B cell (primary cell): Measurements from ENCODE around the gene PPP3CA. TPM values are rescaled to one million over a fixed set of nuclear protein-coding genes. Genes with fewer than 3 reads are reported as not detected.

Experiments
- ATAC-seq: fragments of 200-7000 bp; cut with Tn5 transposase; one replicate; pipeline ENCODE4 v1.10.0; 2021; ENCODE audit warnings: low read depth, mild to moderate bottlenecking, moderate number of reproducible peaks, moderate library complexity
- CTCF ChIA-PET: fragments of 350-600 bp; sonication (Branson Sonifier 250); formaldehyde crosslinking; loops from one replicate; lab custom pipeline; 2021; ENCODE audit warnings: antibody characterized with exemption, inconsistent platforms; lab: Charles Lee
- POLR2A ChIA-PET: fragments of 350-600 bp; sonication (Branson Sonifier 250); formaldehyde crosslinking; loops from one replicate; lab custom pipeline; 2021; ENCODE audit warnings: antibody characterized with exemption; lab: Charles Lee
- DNase-seq: peaks from one replicate; pipeline ENCODE4 v3.0.0; 2013
- H2AFZ ChIP-seq: 2 replicates; pipeline ENCODE4 v1.6.1; 2012; ENCODE audit warnings: mild to moderate bottlenecking, low read depth, low read length; ENCODE audit not compliant: insufficient read depth, poor library complexity, severe bottlenecking
- H3K27ac ChIP-seq, 2 donors: 1 replicate in 1 of 2; 2 replicates in 1 of 2; pipeline ENCODE4 v1.5.1; 2012 to 2013; ENCODE audit warnings: low read length in 2 of 2, mild to moderate bottlenecking in 2 of 2, moderate library complexity in 1 of 2
- H3K27me3 ChIP-seq, 4 experiments: fragments of 200-600 bp in 1 of 4; sonication (generic) in 1 of 4; replicated peaks in 1 of 4; 1 replicate in 2 of 4; 2 replicates in 2 of 4; pipeline versions ENCODE4 v1.6.1 to v1.7.0; 2013 to 2016; ENCODE audit warnings: low read length in 3 of 4, mild to moderate bottlenecking in 2 of 4, mixed read lengths in 1 of 4, moderate library complexity in 1 of 4; ENCODE audit not compliant: insufficient read depth in 4 of 4, control insufficient read depth in 3 of 4; ENCODE audit errors: control extremely low read depth in 1 of 4
- H3K36me3 ChIP-seq, 2 experiments: replicated peaks in 1 of 2; 1 replicate in 1 of 2; 2 replicates in 1 of 2; pipeline versions ENCODE4 v1.6.1 to v1.7.1; 2013; ENCODE audit warnings: low read length in 1 of 2; ENCODE audit not compliant: insufficient read depth in 2 of 2, control insufficient read depth in 1 of 2; ENCODE audit errors: control extremely low read depth in 1 of 2, extremely low read depth in 1 of 2
- H3K4me1 ChIP-seq, 2 donors: fragments of 200-600 bp in 1 of 2; sonication (generic) in 1 of 2; 1 replicate in 1 of 2; 2 replicates in 1 of 2; pipeline versions ENCODE4 v1.5.1 to v1.6.1; 2013 to 2017; ENCODE audit warnings: low read length in 2 of 2; ENCODE audit not compliant: control insufficient read depth in 2 of 2, insufficient read depth in 2 of 2
- H3K4me2 ChIP-seq: replicated peaks from 2 replicates; pipeline ENCODE3; 2012; ENCODE audit warnings: mild to moderate bottlenecking, low read depth, low read length; ENCODE audit not compliant: poor library complexity, severe bottlenecking
- H3K4me3 ChIP-seq, 5 experiments: fragments of 200-600 bp in 1 of 5; sonication (generic) in 1 of 5; 1 replicate in 3 of 5; 2 replicates in 2 of 5; pipeline versions ENCODE4 v1.5.1 to v1.7.0; 2011 to 2016; ENCODE audit warnings: low read length in 4 of 5, mild to moderate bottlenecking in 4 of 5, low read depth in 2 of 5, control low read depth in 1 of 5, moderate library complexity in 1 of 5; ENCODE audit not compliant: insufficient read depth in 1 of 5; ENCODE audit errors: control extremely low read depth in 1 of 5, extremely low read depth in 1 of 5
- H3K79me2 ChIP-seq: fragments of 200-600 bp; sonication (generic); one replicate; pipeline ENCODE4 v1.6.0; 2016; ENCODE audit warnings: low read length; ENCODE audit not compliant: control insufficient read depth, insufficient read depth
- H3K9ac ChIP-seq: fragments of 200-600 bp; sonication (generic); 2 replicates; pipeline ENCODE4 v1.6.1; 2017; ENCODE audit warnings: mild to moderate bottlenecking, low read length, moderate library complexity
- H3K9me3 ChIP-seq, 3 donors: one replicate each; pipeline versions ENCODE4 v1.6.1 to v1.7.1; 2013; ENCODE audit warnings: low read length in 2 of 3; ENCODE audit not compliant: control insufficient read depth in 2 of 3, insufficient read depth in 1 of 3; ENCODE audit errors: control extremely low read depth in 1 of 3
- H4K20me1 ChIP-seq: 2 replicates; pipeline ENCODE4 v1.6.0; 2012; ENCODE audit warnings: mild to moderate bottlenecking, low read length; ENCODE audit not compliant: insufficient read depth, control insufficient read depth, poor library complexity, severe bottlenecking
- H3K27ac Mint-ChIP-seq: one replicate; pipeline ENCODE4 v1.8.0; 2021; ENCODE audit warnings: mixed read lengths
- H3K27me3 Mint-ChIP-seq: one replicate; pipeline ENCODE4 v1.8.0; 2021; ENCODE audit warnings: mixed read lengths
- H3K4me1 Mint-ChIP-seq: one replicate; pipeline ENCODE4 v1.8.0; 2021; ENCODE audit warnings: mixed read lengths
- H3K4me3 Mint-ChIP-seq: one replicate; pipeline ENCODE4 v1.8.0; 2021; ENCODE audit warnings: mixed read lengths
- H3K9me3 Mint-ChIP-seq: one replicate; pipeline ENCODE4 v1.8.0; 2022; ENCODE audit warnings: mixed read lengths; ENCODE audit not compliant: insufficient read depth
- EZH2 ChIP-seq: IDR thresholded peaks from 2 replicates; pipeline ENCODE4 v1.6.1; 2012; ENCODE audit warnings: borderline replicate concordance, low read depth, mild to moderate bottlenecking, moderate library complexity, low read length; ENCODE audit not compliant: insufficient read depth, poor library complexity, severe bottlenecking
- WGBS: methylation state at CpG from one replicate; pipeline ENCODE4 v1.1.5; 2013; ENCODE audit warnings: missing lambda C conversion rate; ENCODE audit not compliant: insufficient coverage; 5-methylcytosine and 5-hydroxymethylcytosine counted together
- intact Hi-C: fragments of 100-400 bp; cut with micrococcal nuclease; formaldehyde crosslinking; loops from one replicate; pipeline ENCODE4 v1.10.0; 2022
- polyA plus RNA-seq: library from polyadenylated mRNA; depleted of rRNA; stranded (reverse); fragments of >200 nt; gene quantifications from 2 replicates; pipeline ENCODE4 v1.2.3, GENCODE V29; 2012
- total RNA-seq, 2 donors: library from RNA; stranded (reverse); fragments of 120-200 nt in 1 of 2; gene quantifications; 1 replicate in 1 of 2; 2 replicates in 1 of 2; pipeline versions ENCODE4 v1.2.3 to v1.2.4, GENCODE V29; 2013 to 2022
- TF ChIP-seq, protein P1 (sequence below): fragments of 200-600 bp; IDR thresholded peaks from one replicate; pipeline ENCODE4 v1.8.0; 2022; ENCODE audit warnings: antibody characterized with exemption, mild to moderate bottlenecking

The PPP3CA gene
- total and polyA plus RNA-seq, 2 donors (not counting 1 experiment from before 2014, with no cell fraction given): 14.3 to 85.1 TPM

DNA sequence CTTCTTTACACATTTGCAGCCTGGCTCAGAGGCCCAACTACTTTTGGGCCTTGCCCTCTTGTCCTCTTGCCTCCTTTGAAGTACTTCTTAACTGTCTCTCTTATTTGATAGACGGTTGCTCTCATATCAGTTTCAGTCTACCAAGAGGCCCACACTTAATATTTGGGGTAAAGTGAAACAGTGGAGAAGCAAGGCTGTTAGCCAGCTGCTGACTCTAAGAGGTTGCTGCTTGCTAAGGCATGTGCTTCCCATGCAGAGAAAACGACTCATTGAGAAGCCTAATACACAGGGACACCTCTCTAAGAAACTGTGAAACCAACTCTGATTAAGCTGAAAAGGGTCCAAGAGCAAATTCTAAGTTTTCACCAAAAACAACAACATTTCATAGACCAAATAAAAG is 94.6 kb downstream of the PPP3CA start:
- H3K27me3 ChIP-seq: no peaks in the 10 kb centered on the region
- H3K36me3 ChIP-seq: no peaks in the 10 kb centered on the region
- Mint-ChIP-seq H3K27ac (no peak overlapping the region), H3K27me3 (no peaks in the 10 kb centered on the region), H3K4me1 (peaks cover 54% of the 10 kb centered on the region), H3K9me3 (no peaks in the 10 kb centered on the region), H3K4me3 (no peak overlapping the region)
- peaks cover 0 to 21% of the 10 kb centered on the region in 2 donors for H3K4me1 ChIP-seq
- WGBS: no CpG with 5 or more reads among the region's 2 CpGs
- no peak for DNase-seq
- no peak for ATAC-seq
- no peak overlapping the region for H2AFZ ChIP-seq
- H3K9me3 ChIP-seq: no peaks in the 10 kb centered on the region
- H3K79me2 ChIP-seq: peaks cover 94% of the 10 kb centered on the region
- peaks cover 40% of the 10 kb centered on the region for H4K20me1 ChIP-seq
- TF ChIP-seq EZH2: no peak
- TF ChIP-seq, protein P1, sequence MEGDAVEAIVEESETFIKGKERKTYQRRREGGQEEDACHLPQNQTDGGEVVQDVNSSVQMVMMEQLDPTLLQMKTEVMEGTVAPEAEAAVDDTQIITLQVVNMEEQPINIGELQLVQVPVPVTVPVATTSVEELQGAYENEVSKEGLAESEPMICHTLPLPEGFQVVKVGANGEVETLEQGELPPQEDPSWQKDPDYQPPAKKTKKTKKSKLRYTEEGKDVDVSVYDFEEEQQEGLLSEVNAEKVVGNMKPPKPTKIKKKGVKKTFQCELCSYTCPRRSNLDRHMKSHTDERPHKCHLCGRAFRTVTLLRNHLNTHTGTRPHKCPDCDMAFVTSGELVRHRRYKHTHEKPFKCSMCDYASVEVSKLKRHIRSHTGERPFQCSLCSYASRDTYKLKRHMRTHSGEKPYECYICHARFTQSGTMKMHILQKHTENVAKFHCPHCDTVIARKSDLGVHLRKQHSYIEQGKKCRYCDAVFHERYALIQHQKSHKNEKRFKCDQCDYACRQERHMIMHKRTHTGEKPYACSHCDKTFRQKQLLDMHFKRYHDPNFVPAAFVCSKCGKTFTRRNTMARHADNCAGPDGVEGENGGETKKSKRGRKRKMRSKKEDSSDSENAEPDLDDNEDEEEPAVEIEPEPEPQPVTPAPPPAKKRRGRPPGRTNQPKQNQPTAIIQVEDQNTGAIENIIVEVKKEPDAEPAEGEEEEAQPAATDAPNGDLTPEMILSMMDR: no peak
- no peak overlapping the region for H3K9ac ChIP-seq
- H3K27ac ChIP-seq: no peak overlapping the region
- POLR2A ChIA-PET: no interaction called here
- CTCF ChIA-PET: no interaction called here
- H3K4me3 ChIP-seq: no peak overlapping the region
- intact Hi-C loops: no loop called here
- peak overlapping the region; percentile 26 for H3K4me2 ChIP-seq

GRCh38 chr4:101251261-101251660 is 96.1 kb downstream of the PPP3CA start:
- Histone ChIP-seq H4K20me1 (peaks cover 48% of the 10 kb centered on the region), H3K4me2 (no peak overlapping the region), H3K27ac (no peak overlapping the region), H2AFZ (no peak overlapping the region), H3K9me3 (no peaks in the 10 kb centered on the region), H3K4me1 (peaks cover 0 to 19% of the 10 kb centered on the region in 2 donors), H3K27me3 (no peaks in the 10 kb centered on the region), H3K79me2 (peaks cover 95% of the 10 kb centered on the region), H3K4me3 (no peak overlapping the region), H3K9ac (no peak overlapping the region), H3K36me3 (no peaks in the 10 kb centered on the region)
- H3K27ac Mint-ChIP-seq: no peak overlapping the region
- intact Hi-C loops: no loop called here
- POLR2A ChIA-PET: no interaction called here
- H3K4me1 Mint-ChIP-seq: peaks cover 48% of the 10 kb centered on the region
- no peaks in the 10 kb centered on the region for H3K27me3 Mint-ChIP-seq
- no peaks in the 10 kb centered on the region for H3K9me3 Mint-ChIP-seq
- TF ChIP-seq, protein P1: no peak
- TF ChIP-seq EZH2: no peak
- CTCF ChIA-PET: no interaction called here
- WGBS: no CpG with 5 or more reads among the region's 3 CpGs
- DNase-seq (no peak), ATAC-seq (no peak)
- H3K4me3 Mint-ChIP-seq: no peak overlapping the region
